GM21360 (cell line): ENCODE measurements around the gene SIX1.

Source experiments
- ATAC-seq: cut with Tn5 transposase; IDR thresholded peaks from one replicate; pipeline ENCODE4 v1.9.1; 2021; ENCODE audit warnings: mild to moderate bottlenecking, moderate library complexity; ENCODE audit not compliant: unreplicated experiment

The SIX1 gene

GRCh38 chr14:60648934-60649874, at the start of gene SIX1:
Gene SIX1, minus strand, starts transcription at chr14:60649477. Its CDS starts 288 bp downstream, at chr14:60649189.
- peak; percentile 72 for ATAC-seq

GRCh38 chr14:60695327-60695726, 46.0 kb upstream of the SIX1 start:
- ATAC-seq, result no peak

GRCh38 chr14:60691383-60692113, 42.3 kb upstream of the SIX1 start:
- no peak for ATAC-seq

- no peak for ATAC-seq
Observed at GRCh38 chr14:60686865-60687264, 37.6 kb upstream of the SIX1 start.

GRCh38 chr14:60684203-60684602, 34.9 kb upstream of the SIX1 start:
- ATAC-seq, result no peak

GRCh38 chr14:60681271-60681670, 32.0 kb upstream of the SIX1 start:
- ATAC-seq, result no peak

- no peak for ATAC-seq
Observed at GRCh38 chr14:60680511-60680910, 31.2 kb upstream of the SIX1 start.

GRCh38 chr14:60679566-60680258, 30.4 kb upstream of the SIX1 start:
- no peak for ATAC-seq

GRCh38 chr14:60677701-60678100, 28.4 kb upstream of the SIX1 start:
- ATAC-seq, result no peak

- no peak for ATAC-seq
Observed at GRCh38 chr14:60670989-60671388, 21.7 kb upstream of the SIX1 start.

- ATAC-seq, result no peak
Observed at GRCh38 chr14:60668431-60669112, 19.3 kb upstream of the SIX1 start.

GRCh38 chr14:60665177-60665550, 15.9 kb upstream of the SIX1 start:
- ATAC-seq, result no peak

GRCh38 chr14:60662982-60663381, 13.7 kb upstream of the SIX1 start:
- ATAC-seq, result no peak

GRCh38 chr14:60661721-60662120, 12.4 kb upstream of the SIX1 start:
- ATAC-seq, result no peak

- ATAC-seq, result no peak
Observed at GRCh38 chr14:60658909-60659585, 9.8 kb upstream of the SIX1 start.

- no peak for ATAC-seq
Observed at GRCh38 chr14:60658211-60658690, 9.0 kb upstream of the SIX1 start.

GRCh38 chr14:60657456-60658210, 8.4 kb upstream of the SIX1 start:
- ATAC-seq, result no peak

GRCh38 chr14:60656686-60657455, 7.6 kb upstream of the SIX1 start:
- peak; percentile 80 for ATAC-seq
